Pulmonary artery endothelial cell (primary cell): ENCODE data around the gene XPR1. TPM values are rescaled to one million over a fixed set of nuclear protein-coding genes. Genes with fewer than 3 reads are reported as not detected.
"Not testable (repeated sequence)": the region's sequence is repeated elsewhere in the genome, so short reads cannot be mapped to it uniquely, and the experiment has no call there.

ENCODE experiments used
- DNase-seq: peaks from one replicate; pipeline ENCODE4 v3.0.0-alpha.2; 2011; ENCODE audit warnings: low read depth, low spot score
- total RNA-seq: library from RNA; depleted of rRNA; stranded (reverse); fragments of >200 nt; gene quantifications from 2 replicates; pipeline ENCODE4 v1.2.3, GENCODE V29; 2014

Gene XPR1
- total RNA-seq, 1 donor from 2014 or later = 35.5 TPM

DNA sequence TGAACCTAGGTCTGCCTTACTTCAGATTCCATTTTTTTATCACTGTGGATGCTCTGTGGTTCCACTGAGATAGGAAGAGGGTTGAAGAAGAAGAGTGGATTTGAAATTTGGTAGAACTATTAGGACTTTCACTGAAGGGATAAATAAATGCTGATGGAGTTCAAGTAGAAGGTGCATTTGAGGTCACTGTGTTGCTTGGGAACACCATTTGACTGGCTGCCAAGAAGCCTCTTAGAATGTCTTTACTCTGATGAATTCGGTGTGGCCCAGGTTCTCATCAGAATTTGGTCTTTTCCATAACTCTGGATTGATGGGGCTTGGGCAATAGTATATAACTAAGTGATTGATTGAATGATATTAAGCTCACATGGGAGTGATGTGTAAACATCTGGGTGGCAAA is 11.9 kb downstream of the XPR1 start:
- no peak for DNase-seq

GRCh38 chr1:180644526-180645192 is 12.8 kb downstream of the XPR1 start:
- DNase-seq = no peak

DNA sequence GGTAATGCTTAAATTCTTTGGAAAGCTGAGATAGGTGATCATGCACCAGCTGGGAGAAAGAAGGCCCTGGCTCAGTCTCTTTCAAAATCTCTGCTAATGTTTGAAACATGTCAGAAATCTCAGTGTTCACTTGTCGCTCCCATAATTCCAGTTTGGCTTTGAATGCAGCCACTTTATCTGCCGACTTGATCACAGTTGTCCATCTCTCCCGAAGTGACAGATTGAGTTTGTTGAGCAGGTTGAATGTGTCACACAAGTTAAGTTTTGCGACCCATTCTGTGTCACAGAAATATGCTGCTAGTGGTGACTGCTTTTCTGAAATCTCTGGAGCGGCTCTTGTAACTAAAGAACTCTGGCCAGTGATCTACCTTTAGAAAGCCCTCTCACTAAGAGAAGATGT is 13.4 kb downstream of the XPR1 start:
- DNase-seq = not testable (repeated sequence)

DNA sequence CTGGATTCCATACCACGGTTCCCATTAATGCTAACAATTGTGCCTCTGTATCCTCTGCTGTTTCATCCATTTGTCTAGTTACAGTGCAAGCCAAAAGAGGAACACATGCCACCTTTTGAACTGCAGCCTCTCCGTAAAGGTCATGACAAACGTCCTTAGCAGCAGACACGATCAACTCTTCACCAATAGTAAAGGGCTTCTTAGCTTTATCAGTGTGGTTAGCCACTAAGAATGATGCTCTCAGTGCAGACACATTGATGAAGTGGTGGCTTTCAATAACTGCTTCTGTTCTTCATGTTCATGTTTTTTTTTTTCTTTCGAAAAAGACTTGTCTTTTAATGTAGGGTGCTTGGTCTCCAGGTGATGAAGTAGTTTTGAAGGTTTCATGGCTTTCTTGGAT is 14.3 kb downstream of the XPR1 start:
- no peak for DNase-seq

GRCh38 chr1:180646547-180646946 is 14.7 kb downstream of the XPR1 start:
- DNase-seq = no peak

DNA sequence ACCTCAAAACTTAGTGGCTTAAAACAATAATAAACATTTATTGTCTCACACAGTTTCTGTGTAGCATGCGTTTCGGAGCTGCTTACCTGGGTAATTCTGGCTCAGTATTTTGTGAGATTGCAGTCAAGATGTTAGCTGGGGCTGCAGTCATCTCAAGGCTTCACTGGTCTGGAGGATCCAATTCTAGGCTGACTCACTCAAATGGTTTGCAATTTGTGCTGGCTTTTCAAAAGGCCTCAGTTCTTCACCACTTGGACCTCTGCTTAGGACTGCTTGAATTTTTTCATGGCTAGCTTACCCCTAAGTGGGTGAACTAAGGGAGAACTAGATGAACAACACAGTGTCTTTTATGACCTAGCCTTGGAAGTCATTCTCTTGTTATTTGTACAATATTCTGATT is 21.0 kb downstream of the XPR1 start:
- no peak for DNase-seq

DNA sequence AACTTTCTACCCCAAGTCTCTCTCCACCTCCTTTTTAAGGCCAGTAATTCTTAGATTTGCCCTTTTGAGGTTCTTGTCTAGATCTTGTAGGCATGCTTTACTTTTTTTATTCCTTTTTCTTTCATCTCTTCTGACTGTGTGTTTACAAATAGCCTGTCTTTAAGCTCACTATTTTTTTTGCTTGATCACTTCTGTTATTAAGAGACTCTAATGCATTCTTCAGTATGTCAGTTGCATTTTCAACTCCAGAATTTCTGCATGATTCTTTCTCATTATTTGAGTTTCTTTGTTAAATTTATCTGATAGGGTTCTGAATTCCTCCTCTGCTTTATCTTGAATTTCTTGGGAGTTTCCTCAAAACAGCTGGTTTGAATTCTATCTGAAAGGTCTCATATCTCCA is 30.9 kb downstream of the XPR1 start:
- DNase-seq = no peak

DNA sequence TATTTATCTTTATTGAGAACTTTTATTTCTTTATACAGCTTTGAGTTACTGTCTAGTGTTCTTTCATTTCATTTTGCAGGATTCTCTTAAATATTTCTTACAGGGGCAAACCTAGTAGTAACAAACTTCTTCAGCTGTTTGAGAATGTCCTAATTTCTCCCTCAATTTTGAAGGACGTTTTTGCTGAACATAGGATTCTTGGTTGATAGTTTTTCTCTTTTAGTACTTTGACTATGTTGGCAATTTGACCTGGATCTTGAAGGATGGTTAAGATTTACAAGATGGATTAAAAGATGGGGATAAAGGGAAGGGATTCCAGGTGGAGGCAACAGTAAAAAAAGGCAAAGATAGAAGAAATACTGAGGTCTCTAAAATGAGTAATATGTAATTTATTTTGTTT is 38.9 kb downstream of the XPR1 start:
- DNase-seq = no peak

DNA sequence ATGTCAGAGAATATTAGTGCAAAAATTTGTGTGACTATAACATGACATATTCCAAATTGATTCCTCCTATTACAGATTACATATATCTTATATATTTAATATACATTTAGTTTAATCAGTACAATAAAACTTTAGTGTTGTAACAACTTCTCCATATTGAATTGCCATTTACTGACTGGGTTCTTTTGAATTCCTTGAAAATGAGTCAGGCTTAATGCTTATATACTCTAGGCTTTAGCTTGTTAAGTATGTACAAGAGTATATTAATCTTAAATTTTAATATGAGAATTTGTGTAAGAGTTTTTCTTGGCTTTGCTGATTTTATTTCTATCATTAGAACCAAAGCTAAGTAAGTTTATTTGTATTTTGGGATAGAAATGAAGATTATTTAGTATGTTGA is 40.3 kb downstream of the XPR1 start:
- no peak for DNase-seq

DNA sequence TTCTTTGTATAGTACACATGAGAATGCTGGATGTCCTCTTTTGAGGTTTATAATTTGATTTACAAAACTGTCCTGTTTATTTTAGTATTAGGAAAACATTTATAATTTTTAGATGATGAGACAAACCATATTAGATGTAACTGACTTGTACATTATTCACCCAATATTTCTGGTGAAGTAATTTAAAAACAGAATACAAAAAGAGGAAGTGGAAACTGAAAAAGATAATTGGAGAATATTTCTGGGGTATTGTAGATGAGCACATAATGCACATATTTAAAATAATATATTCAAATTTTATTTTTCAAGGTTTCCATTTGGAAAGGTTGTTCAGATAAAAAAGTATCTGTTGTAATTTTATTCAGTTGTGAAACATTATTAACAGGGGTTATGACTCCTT is 40.7 kb downstream of the XPR1 start:
- DNase-seq = no peak

DNA sequence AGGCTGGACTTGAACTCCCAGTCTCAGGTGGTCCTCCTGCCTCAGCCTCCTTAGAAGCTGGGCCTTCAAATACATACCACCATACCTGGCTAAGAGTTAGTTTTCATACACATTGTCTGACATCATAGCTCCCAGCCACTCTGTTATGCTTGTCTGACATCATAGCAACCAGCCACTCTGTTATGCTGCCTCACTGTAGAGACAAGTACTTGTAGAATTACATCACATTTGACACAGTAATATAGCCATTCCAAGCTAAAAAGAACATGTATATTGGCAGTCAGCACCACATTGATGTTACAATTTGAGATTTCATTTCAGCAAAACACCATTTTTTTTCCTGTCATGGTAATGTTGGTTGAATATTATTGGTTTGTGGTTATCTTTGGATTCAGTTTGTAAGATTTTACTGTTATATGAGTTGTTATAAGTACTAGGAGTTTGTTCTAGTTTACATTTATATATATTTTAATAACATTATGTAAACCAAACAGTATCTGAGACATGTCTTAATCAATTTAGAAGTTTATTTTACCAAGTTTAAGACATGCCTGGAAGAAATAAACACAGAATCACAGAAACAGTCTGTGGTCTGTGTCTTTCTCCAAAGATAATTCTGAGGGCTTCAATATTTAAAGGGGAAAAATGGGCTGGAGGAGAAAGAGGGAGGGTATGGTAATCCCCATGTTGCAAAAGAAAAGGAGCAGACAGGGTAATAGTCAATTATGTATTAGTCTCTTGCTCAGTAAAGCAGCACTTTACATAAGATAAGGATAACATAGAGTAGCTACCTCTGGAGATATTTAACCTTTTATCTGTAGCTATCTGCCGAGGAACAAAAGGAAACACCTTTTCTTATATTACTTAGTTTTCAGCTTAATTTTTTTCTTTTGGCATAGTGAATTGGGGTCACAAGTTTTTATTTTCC is 43.0 kb downstream of the XPR1 start:
- no peak for DNase-seq

DNA sequence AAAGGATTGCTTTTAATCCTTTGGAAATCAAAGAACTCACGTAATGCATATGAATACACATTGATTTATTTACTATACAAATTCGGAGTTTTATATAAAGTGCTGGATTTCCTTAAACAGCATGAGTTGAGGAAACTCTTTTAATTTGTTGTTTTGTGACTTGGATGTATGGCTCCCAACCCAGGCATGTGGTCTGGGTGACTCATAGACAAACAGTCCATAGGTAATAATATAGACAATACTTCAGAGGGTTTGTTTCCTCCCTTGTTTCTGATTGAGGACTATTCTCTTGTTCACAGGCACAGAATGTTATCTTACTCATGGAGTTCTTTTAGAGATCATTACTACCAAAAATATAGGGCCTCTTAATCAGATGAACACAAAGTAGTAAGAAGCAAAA is 43.8 kb downstream of the XPR1 start:
- no peak for DNase-seq

DNA sequence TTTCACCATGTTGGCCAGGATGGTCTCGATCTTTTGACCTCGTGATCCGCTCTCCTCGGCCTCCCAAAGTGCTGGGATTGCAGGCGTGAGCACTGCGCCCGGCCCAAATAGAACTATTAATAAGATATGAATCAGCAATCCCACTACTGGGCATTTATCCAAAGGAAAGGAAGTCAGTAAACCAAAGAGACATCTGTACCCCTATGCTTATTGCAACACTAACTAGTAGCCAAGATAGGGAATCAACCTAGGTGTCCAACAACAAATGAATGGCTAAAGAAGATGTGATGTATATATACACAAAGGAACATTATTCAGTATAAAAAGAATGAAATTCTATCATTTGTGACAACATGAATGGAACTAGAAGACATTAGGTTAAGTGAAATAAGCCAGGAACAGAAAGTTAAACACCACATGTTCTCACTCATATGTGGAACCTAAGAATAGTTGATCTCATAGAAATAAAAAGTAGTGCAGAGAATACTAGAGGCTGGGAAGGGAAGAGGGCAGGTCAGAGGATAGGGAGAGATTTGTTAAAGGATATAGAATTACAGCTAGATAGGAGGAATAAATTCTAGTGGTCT is 48.8 kb downstream of the XPR1 start:
- DNase-seq = no peak

DNA sequence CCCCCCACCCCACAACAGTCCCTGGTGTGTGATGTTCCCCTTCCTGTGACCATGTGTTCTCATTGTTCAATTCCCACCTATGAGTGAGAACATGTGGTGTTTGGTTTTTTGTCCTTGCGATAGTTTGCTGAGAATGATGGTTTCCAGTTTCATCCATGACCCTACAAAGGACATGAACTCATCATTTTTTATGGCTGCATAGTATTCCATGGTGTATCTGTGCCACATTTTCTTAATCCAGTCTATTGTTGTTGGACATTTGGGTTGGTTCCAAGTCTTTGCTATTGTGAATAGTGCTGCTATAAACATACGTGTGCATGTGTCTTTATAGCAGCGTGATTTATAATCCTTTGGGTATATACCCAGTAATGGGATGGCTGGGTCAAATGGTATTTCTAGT is 51.3 kb downstream of the XPR1 start:
- not testable (repeated sequence) for DNase-seq

GRCh38 chr1:180691322-180691913 is 59.6 kb downstream of the XPR1 start:
- no peak for DNase-seq

DNA sequence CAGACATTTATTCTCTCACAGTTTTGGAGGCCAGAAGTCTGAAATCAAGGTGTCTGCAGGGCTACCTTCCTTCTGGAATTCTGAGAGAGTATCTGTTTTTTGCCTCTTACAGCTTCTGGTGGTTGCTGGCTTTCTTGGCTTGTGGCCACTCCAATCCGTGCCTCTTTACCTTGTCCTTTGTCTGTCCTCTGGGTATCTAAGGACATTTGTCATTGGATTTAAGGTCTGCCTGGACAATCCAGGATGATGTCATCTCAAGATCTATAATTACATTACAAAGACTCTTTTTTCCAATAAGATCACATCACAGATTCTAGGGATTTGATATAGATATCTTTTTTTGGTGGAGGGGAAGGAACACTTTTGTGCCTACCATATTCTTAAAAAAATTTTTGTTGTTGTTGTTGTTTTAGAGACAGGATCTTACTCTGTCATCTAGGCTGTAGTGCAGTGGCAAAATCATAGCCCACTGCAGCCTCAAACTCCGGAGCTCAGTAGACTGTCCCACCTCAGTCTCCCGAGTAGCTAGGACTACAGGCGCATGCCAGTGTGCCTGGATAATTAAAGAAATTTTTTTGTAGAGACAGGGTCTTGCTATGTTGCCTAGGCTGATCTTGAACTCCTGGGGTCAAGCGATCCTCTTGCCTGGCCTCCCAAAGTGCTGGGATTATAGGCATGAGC is 61.9 kb downstream of the XPR1 start:
- no peak for DNase-seq

DNA sequence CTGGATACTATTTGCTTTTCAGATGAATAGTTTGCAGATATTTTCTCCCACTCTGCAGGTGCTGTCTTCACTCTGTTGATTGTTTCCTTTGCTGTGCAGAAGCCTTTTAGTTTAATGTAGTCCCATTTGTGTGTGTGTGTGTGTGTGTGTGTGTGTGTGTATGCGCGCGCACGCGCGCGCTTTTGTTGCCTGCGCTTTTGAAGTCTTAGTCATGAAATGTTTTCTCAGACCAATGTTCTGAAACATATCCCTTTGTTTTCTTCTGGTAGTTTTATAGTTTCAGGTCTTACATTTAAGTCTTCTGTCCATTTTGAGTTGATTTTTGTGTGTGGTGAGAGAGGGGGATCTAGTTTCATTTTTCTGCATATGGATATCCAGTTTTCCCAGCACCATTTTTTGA is 63.5 kb downstream of the XPR1 start:
- DNase-seq = no peak

DNA sequence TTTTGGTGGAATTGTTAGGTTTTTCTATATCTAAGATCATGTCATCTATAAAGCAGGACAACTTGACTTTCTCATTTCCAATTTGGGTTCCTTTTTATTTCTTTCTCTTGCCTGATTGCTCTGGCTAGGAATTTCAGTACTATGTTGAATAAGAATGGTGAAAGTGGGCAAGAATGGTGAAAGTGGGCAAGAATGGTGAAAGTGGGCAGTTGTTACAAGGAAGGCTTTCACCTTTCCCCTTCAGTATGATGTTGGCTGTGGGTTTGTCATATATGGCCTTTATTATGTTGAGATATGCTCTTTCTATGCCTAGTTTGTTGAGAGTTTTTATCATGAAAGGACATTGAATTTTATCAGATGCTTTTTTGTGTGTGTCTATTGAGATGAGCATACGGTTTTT is 64.5 kb downstream of the XPR1 start:
- no peak for DNase-seq

GRCh38 chr1:180698580-180698979 is 66.8 kb downstream of the XPR1 start:
- DNase-seq = no peak

DNA sequence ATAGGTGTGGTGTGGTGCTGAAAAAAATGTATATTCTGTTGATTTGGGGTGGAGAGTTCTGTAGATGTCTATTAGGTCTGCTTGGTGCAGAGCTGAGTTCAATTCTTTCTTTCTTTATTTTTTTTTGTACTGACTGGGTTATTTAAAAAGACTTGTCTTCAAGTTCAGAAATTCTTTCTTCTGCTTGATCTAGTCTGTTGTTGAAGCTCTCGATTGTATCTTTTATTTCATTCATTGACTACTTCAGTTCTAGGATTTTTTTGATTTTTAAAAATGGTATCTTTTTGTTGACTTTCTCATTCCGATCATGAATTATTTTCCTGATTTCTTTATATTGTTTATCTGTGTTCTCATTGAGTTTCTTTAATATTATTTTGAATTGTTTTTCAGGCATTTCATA is 70.6 kb downstream of the XPR1 start:
- DNase-seq = not testable (repeated sequence)

DNA sequence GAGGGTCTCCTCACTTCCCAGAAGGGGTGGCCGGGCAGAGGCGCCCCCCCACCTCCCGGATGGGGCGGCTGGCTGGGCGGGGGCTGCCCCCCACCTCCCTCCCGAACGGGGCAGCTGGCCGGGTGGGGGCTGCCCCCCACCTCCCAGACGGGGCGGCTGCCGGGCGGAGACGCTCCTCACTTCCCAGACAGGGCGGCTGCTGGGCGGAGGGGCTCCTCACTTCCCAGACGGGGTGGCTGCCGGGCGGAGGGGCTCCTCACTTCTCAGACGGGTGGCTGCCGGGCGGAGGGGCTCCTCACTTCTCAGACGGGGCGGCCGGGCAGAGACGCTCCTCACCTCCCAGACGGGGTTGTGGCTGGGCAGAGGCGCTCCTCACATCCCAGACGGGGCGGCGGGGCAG is 78.9 kb downstream of the XPR1 start:
- not testable (repeated sequence) for DNase-seq

DNA sequence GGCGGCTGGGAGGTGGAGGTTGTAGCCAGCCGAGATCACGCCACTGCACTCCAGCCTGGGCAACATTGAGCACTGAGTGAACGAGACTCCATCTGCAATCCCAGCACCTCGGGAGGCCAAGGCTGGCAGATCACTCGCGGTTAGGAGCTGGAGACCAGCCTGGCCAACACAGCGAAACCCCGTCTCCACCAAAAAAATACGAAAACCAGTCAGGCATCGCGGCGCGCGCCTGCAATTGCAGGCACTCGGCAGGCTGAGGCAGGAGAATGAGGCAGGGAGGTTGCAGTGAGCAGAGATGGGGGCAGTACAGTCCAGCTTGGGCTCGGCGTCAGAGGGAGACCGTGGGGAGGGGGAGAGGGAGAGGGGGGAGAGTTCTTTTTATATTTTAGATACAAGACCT is 79.4 kb downstream of the XPR1 start:
- not testable (repeated sequence) for DNase-seq
